ENCODE measurements around the gene ZPR1.
A peak's percentile ranks its signal among the peaks of the same experiment; 100 is the strongest.
"Not testable (repeated sequence)": the region's sequence is repeated elsewhere in the genome, so short reads cannot be mapped to it uniquely, and the experiment has no call there.

Gene ZPR1, protein sequence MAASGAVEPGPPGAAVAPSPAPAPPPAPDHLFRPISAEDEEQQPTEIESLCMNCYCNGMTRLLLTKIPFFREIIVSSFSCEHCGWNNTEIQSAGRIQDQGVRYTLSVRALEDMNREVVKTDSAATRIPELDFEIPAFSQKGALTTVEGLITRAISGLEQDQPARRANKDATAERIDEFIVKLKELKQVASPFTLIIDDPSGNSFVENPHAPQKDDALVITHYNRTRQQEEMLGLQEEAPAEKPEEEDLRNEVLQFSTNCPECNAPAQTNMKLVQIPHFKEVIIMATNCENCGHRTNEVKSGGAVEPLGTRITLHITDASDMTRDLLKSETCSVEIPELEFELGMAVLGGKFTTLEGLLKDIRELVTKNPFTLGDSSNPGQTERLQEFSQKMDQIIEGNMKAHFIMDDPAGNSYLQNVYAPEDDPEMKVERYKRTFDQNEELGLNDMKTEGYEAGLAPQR

GRCh38 chr11:116787786-116788486, at the start of gene ZPR1:
ZPR1 (minus strand) TSS chr11:116788023; CDS start chr11:116787990, 33 bp downstream.
- no peak for DNase-seq (ENCODE audit: low read depth)
- in situ Hi-C loops (cut with HindIII; ENCODE audit: low sequenced_read_pairs), result no loop called here
- TF ChIP-seq, protein P1, sequence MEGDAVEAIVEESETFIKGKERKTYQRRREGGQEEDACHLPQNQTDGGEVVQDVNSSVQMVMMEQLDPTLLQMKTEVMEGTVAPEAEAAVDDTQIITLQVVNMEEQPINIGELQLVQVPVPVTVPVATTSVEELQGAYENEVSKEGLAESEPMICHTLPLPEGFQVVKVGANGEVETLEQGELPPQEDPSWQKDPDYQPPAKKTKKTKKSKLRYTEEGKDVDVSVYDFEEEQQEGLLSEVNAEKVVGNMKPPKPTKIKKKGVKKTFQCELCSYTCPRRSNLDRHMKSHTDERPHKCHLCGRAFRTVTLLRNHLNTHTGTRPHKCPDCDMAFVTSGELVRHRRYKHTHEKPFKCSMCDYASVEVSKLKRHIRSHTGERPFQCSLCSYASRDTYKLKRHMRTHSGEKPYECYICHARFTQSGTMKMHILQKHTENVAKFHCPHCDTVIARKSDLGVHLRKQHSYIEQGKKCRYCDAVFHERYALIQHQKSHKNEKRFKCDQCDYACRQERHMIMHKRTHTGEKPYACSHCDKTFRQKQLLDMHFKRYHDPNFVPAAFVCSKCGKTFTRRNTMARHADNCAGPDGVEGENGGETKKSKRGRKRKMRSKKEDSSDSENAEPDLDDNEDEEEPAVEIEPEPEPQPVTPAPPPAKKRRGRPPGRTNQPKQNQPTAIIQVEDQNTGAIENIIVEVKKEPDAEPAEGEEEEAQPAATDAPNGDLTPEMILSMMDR (IDR thresholded peaks at IDR 0.05; ENCODE audit: low read depth, low read length, missing control alignments), result no peak
- peak within 1 kb of the TSS; percentile 78 for H3K4me3 ChIP-seq (ENCODE audit: low read depth, low read length)

DNA sequence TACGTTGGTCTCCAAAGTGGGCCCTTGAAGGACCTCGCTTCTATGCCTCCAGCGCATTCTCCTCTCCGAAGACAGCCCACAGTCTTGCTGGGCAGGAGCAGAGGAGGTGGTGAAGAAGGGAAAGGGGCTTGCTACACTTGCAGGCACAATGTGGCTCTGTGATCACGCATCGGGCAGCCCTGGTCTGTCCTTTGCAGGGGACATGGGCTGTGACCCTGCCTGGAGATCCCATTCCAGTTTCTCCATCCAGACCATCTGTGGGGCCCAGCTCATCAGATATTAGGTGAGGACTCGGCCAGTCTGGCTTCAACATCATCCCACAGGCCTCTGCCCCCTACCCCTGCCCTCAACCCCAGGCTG, 48.8 kb upstream of the ZPR1 start:
- in situ Hi-C loops (cut with HindIII; ENCODE audit: low sequenced_read_pairs), result no loop called here
- TF ChIP-seq, protein P1 (IDR thresholded peaks at IDR 0.05; ENCODE audit: low read depth, low read length, missing control alignments), result no peak
- DNase-seq (ENCODE audit: low read depth), result no peak
- H3K4me3 ChIP-seq (ENCODE audit: low read depth, low read length), result no peak overlapping the region

- peak overlapping the region; percentile 31 for H3K4me3 ChIP-seq (ENCODE audit: low read depth, low read length)
- TF ChIP-seq, protein P1 (IDR thresholded peaks at IDR 0.05; ENCODE audit: low read depth, low read length, missing control alignments), result peak; percentile 65
- DNase-seq (ENCODE audit: low read depth), result peak; percentile 71
- in situ Hi-C loops (cut with HindIII; ENCODE audit: low sequenced_read_pairs), result no loop called here
These were observed 48.2 kb upstream of the ZPR1 start for GRCh38 chr11:116835791-116836631.

DNA sequence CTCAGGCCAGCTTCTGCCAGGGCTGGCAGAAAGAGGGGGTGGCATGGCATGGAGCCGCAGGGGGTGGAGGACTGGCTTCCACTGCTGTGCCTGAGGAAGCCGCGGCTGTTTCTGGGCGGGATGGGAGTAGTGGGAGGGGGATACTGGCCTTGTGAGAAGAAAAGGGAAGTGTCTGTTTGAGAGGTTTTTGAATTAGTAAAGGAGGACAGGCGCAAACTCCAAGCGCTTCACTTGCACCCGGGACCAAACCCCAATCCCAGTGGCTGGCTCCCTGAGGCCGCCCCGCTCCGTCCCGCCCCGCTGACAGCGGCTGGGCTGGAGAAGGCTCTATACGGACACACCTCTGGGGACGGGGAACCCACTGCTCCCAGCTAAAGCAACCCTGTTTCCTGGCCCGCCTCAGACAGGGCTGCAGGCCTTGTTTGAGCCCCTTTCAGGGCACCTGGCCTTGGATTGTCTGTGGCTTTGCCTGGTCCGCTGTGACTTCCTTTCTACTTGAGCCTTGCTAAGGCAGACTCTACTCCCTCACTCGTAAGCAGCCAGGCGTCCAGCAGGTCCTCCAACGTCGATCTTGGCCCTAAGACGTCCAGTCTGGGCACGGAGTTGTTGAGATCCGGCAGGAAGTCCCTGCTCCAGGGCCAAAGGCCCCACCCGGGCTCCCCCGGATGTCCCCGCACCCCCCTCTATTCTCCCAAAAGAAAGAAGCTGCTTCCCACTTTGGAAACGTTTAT, 47.4 kb upstream of the ZPR1 start:
- TF ChIP-seq, protein P1 (IDR thresholded peaks at IDR 0.05; ENCODE audit: low read depth, low read length, missing control alignments), result no peak
- in situ Hi-C loops (cut with HindIII; ENCODE audit: low sequenced_read_pairs), result no loop called here
- peak overlapping the region; percentile 31 for H3K4me3 ChIP-seq (ENCODE audit: low read depth, low read length)
- no peak for DNase-seq (ENCODE audit: low read depth)

GRCh38 chr11:116834535-116835041, 46.8 kb upstream of the ZPR1 start:
- H3K4me3 ChIP-seq (ENCODE audit: low read depth, low read length); DNase-seq (ENCODE audit: low read depth); in situ Hi-C loops (cut with HindIII; ENCODE audit: low sequenced_read_pairs): not testable (repeated sequence)

DNA sequence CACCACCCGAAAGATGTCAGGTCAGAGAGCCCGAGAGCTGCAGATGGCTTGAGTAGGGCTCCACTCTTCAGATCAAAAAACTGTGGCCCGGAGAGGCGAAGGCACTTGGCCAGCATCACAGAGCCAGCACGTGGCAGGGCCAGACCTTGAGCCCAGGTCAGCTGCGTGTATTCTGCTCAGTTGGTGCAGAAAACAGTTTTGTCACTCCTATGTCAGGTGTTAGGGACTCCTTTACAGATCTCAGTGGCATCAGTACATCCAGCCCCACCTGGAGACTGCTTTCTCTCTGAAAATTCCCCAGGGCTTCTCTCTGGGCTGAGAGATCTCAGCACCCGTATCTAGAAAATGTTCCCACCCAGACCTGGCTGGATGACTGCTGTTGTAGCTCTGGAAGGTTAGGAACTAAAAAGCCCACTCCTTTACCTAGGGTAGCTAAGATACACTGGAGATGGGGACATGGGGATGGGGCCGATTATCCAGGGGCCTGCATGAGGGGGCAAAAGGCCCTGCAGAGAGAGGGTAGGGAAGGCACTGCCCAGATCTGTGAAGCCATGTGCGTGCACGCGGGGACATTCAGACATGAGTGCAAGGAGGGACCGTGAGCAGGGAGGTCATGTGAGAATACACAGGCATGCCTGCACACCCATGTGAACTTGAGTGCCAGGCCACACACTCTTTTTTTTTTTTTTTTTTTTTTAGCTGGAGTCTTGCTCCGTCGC, 46.2 kb upstream of the ZPR1 start:
- H3K4me3 ChIP-seq (ENCODE audit: low read depth, low read length), result no peak overlapping the region
- no peak for DNase-seq (ENCODE audit: low read depth)
- in situ Hi-C loops (cut with HindIII; ENCODE audit: low sequenced_read_pairs), result no loop called here
- TF ChIP-seq, protein P1 (IDR thresholded peaks at IDR 0.05; ENCODE audit: low read depth, low read length, missing control alignments), result no peak

All from astrocyte of the cerebellum (primary cell).